NCI-H128 (cell line): ENCODE data around the gene CNKSR2.

ENCODE experiments used
- DNase-seq: peaks from one replicate; lab custom pipeline; 2025; ENCODE audit not compliant: unreplicated experiment; lab: John Stamatoyannopoulos, UW

Gene CNKSR2

GRCh38 chrX:21590012-21590776, 216.0 kb downstream of the CNKSR2 start:
- DNase-seq: no peak

- no peak for DNase-seq
Measured at GRCh38 chrX:21606002-21606401, 231.8 kb downstream of the CNKSR2 start.

- no peak for DNase-seq
Measured at GRCh38 chrX:21610168-21610567, 235.9 kb downstream of the CNKSR2 start.

- no peak for DNase-seq
Measured at GRCh38 chrX:21612154-21612553, 237.9 kb downstream of the CNKSR2 start.

- no peak for DNase-seq
Measured at GRCh38 chrX:21616386-21616785, 242.2 kb downstream of the CNKSR2 start.

- no peak for DNase-seq
Measured at GRCh38 chrX:21620234-21620633, 246.0 kb downstream of the CNKSR2 start.

GRCh38 chrX:21623778-21624501, 249.7 kb downstream of the CNKSR2 start:
- DNase-seq: no peak

- DNase-seq: no peak
Measured at GRCh38 chrX:21632027-21632426, 257.8 kb downstream of the CNKSR2 start.

- no peak for DNase-seq
Measured at GRCh38 chrX:21638311-21638710, 264.1 kb downstream of the CNKSR2 start.

- DNase-seq: no peak
Measured at GRCh38 chrX:21639775-21640174, 265.6 kb downstream of the CNKSR2 start.

- DNase-seq: no peak
Measured at GRCh38 chrX:21645431-21645830, 271.2 kb downstream of the CNKSR2 start.

GRCh38 chrX:21645886-21646285, 271.7 kb downstream of the CNKSR2 start:
- DNase-seq: no peak

- DNase-seq: no peak
Measured at GRCh38 chrX:21655901-21656586, 281.8 kb downstream of the CNKSR2 start.

- DNase-seq: no peak
Measured at GRCh38 chrX:21656587-21657317, 282.5 kb downstream of the CNKSR2 start.

GRCh38 chrX:21657318-21658151, 283.3 kb downstream of the CNKSR2 start:
- DNase-seq: no peak

- no peak for DNase-seq
Measured at GRCh38 chrX:21658152-21658737, 284.0 kb downstream of the CNKSR2 start, which contains the start of gene KLHL34. Gene KLHL34 (minus strand): TSS chrX:21658330. CDS start chrX:21657788, 542 bp downstream.

GRCh38 chrX:21658746-21659145, 284.5 kb downstream of the CNKSR2 start:
- DNase-seq: no peak

GRCh38 chrX:21659320-21659719, 285.1 kb downstream of the CNKSR2 start:
- no peak for DNase-seq

- no peak for DNase-seq
Measured at GRCh38 chrX:21660156-21660555, 285.9 kb downstream of the CNKSR2 start.

- no peak for DNase-seq
Measured at GRCh38 chrX:21661316-21661715, 287.1 kb downstream of the CNKSR2 start.
